Fibroblast of the aortic adventitia (primary cell): ENCODE results near the gene PHOX2A. TPM values are rescaled to one million over a fixed set of nuclear protein-coding genes. Genes with fewer than 3 reads are reported as not detected.
"Not testable (repeated sequence)": the region's sequence is repeated elsewhere in the genome, so short reads cannot be mapped to it uniquely, and the experiment has no call there.

Experiments used
- DNase-seq: peaks from one replicate; pipeline ENCODE4 v3.0.0-alpha.2; 2010; ENCODE audit warnings: low read depth
- H3K4me3 ChIP-seq: 2 replicates; pipeline ENCODE4 v1.5.1; 2011; ENCODE audit warnings: low read depth, mild to moderate bottlenecking, control low read depth, low read length, moderate library complexity
- total RNA-seq: library from RNA; depleted of rRNA; stranded (reverse); fragments of >200 nt; gene quantifications from 2 replicates; pipeline ENCODE4 v1.2.3, GENCODE V29; 2012; ENCODE audit warnings: low replicate concordance
- TF ChIP-seq, protein P1 (sequence below): IDR thresholded peaks from 2 replicates; pipeline ENCODE4 v1.5.1; 2011; ENCODE audit warnings: mild to moderate bottlenecking, low read length, control low read depth, inconsistent platforms; ENCODE audit not compliant: insufficient read depth

PHOX2A gene
- not detected in 2 replicates for total RNA-seq

GRCh38 chr11:72244060-72244360 lies at the start of gene PHOX2A:
TSS of gene PHOX2A (minus strand) at chr11:72244176. CDS start at chr11:72244004, 172 bp downstream.
- no peak for DNase-seq
- TF ChIP-seq, protein P1, sequence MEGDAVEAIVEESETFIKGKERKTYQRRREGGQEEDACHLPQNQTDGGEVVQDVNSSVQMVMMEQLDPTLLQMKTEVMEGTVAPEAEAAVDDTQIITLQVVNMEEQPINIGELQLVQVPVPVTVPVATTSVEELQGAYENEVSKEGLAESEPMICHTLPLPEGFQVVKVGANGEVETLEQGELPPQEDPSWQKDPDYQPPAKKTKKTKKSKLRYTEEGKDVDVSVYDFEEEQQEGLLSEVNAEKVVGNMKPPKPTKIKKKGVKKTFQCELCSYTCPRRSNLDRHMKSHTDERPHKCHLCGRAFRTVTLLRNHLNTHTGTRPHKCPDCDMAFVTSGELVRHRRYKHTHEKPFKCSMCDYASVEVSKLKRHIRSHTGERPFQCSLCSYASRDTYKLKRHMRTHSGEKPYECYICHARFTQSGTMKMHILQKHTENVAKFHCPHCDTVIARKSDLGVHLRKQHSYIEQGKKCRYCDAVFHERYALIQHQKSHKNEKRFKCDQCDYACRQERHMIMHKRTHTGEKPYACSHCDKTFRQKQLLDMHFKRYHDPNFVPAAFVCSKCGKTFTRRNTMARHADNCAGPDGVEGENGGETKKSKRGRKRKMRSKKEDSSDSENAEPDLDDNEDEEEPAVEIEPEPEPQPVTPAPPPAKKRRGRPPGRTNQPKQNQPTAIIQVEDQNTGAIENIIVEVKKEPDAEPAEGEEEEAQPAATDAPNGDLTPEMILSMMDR: no peak
- H3K4me3 ChIP-seq: no peak within 1 kb of the TSS

GRCh38 chr11:72293391-72293790 lies 49.4 kb upstream of the PHOX2A start:
- DNase-seq: no peak
- TF ChIP-seq, protein P1: no peak
- no peak overlapping the region for H3K4me3 ChIP-seq

GRCh38 chr11:72292106-72292785 lies 48.3 kb upstream of the PHOX2A start:
- no peak for DNase-seq
- TF ChIP-seq, protein P1: no peak
- H3K4me3 ChIP-seq: no peak overlapping the region

- peak; percentile 47 for DNase-seq
- H3K4me3 ChIP-seq: not testable (repeated sequence)
- TF ChIP-seq, protein P1: peak; percentile 63
These were observed 46.8 kb upstream of the PHOX2A start for GRCh38 chr11:72290741-72291140.

DNA sequence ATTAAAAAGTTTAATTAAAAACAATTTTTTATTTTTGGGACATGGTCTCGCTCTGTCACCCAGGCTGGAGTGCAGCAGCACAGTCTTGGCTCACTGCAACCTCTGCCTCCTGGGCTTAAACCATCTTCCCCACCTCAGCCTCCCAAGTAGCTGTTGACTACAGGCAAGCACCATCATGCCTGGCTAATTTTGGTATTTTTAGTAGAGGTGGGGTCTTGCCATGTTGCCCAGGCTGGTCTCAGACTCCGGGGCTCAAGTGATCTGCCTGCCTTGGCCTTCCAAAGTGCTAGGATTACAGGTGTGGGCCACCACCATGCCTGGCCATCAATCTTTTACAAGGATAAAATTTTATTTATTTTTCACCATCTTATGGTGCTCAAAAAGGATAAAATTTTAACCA lies 43.3 kb upstream of the PHOX2A start:
- TF ChIP-seq, protein P1: no peak
- H3K4me3 ChIP-seq: no peak overlapping the region
- no peak for DNase-seq

DNA sequence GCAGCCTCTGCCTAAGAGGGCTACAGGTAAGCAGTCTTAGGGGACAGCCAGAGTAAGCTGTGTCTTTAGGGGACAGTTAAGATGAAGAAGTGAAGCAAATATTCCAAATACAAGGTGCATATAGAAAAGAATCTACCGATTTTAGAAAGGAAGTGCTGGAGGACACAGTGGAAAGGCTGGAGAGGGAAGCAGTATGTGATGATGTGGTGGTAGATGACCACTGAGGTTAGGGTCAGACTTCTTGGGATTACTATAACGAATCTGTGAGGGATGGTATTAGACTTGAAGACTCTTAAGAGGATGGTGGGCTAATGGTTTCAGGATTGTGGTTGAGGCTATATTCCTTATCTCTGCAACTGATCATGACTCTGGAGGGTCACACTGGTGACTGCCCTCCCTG lies 40.0 kb upstream of the PHOX2A start:
- TF ChIP-seq, protein P1: no peak
- no peak for DNase-seq
- H3K4me3 ChIP-seq: no peak overlapping the region

DNA sequence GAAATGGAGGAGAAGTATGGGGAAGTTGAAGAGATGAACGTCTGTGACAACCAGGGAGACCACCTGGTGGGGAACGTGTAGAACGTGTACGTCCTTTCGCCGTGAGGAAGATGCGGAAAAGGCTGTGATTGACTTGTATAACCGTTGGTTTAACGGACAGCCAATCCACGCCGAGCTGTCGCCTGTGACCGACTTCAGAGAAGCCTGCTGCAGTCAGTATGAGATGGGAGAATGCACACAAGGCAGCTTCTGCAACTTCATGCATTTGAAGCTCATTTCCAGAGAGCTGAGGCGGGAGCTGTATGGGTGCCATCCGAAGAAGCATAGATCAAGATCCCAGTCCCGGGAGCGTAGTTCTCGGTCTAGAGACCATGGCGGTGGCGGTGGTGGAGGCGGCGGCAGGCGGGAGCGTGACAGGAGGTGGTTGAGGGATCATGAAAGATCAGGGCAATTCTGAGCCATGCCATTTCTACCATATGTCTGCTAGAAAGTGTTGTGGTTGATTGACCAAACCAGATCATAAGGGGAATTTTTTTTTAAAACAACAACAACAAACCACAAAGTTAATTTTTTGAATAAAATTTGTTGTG lies 36.8 kb upstream of the PHOX2A start:
- TF ChIP-seq, protein P1: no peak
- no peak overlapping the region for H3K4me3 ChIP-seq
- DNase-seq: no peak
